Measurements from ENCODE around the gene TANK.

GRCh38 chr2:161130354-161130753 is 29.9 kb upstream of the TANK start:
- TF ChIP-seq POLR2AphosphoS5 (IDR thresholded peaks at IDR 0.05; ENCODE audit: insufficient read depth, low read depth, low read length) (no peak), CTCF (IDR thresholded peaks at IDR 0.05; ENCODE audit: extremely low read depth in 1 of 2, insufficient read depth in 1 of 2, low read depth in 1 of 2, low read length in 2 of 2) (no peak), EZH2 (IDR thresholded peaks at IDR 0.05; ENCODE audit: borderline replicate concordance, low read depth, low read length, severe bottlenecking) (no peak), MAX (IDR thresholded peaks at IDR 0.05; ENCODE audit: insufficient read depth, insufficient read length) (no peak), JUN (IDR thresholded peaks at IDR 0.05; ENCODE audit: borderline replicate concordance, insufficient read depth, insufficient read length, low read depth) (no peak), POLR2A (IDR thresholded peaks at IDR 0.05; ENCODE audit: low read depth, low read length) (no peak), GATA2 (IDR thresholded peaks at IDR 0.05; ENCODE audit: insufficient read depth, insufficient read length, low read depth, low read length) (no peak), MYC (IDR thresholded peaks at IDR 0.05; ENCODE audit: low read depth, low read length) (no peak)
